Right hindlimb (tissue), 1 donor: Measurements from ENCODE around the gene LDLR.
"Not testable (repeated sequence)": the region's sequence is repeated elsewhere in the genome, so short reads cannot be mapped to it uniquely, and the experiment has no call there.

ENCODE experiments used
- DNase-seq: peaks from one replicate; pipeline ENCODE4 v3.0.0-alpha.2; 2018

Gene LDLR

DNA sequence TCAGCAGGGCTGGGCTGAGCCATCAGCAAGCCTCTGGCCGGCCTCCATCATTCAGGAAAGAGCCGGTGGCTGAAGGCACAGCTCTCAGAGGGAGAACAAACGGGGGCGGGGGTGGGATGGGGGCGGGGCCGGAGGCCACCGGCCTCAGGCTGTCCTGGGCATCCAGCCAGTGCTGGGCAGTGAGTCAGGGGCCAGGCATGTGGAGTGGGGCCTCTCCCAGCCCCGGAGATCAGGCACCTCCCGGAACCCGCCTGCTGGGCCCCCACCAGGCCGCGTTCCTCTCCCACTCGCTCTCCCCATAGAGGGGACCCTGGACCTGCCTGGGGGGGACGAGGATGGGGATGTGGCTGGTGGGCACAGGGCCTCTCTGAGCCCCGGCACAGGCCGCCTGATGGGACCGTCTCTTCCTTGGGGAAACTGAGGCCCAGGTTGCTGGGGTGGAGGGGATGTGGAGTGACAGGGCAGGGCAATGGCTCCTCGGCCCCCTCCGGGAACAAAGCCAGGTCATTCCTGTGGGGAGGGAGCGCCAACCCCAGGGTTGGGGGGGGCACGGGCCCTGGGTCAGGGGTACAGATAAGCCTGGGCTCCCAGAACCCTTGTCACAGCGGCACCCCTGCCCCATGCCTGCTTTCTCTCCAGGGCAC lies 53.4 kb downstream of the LDLR start:
- peak; percentile 96 for DNase-seq

DNA sequence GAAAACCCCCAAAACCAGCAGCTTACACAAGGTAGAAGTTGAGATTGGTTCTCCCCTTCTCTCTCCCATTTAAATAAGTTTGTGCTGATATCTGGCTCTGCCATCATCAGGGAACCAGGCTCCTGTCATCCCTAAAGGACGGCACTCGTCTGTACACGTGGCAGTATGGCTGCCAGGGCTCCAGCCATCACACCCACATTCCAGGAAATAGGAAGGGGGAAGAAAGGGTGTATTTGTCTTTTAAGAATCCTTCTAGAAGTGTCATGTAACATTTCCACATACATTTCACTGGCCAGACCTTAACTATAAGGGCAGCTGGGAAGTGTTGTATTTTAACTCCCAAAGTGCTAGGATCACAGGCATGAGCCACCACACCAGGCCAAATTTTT lies 56.3 kb downstream of the LDLR start:
- no peak for DNase-seq

DNA sequence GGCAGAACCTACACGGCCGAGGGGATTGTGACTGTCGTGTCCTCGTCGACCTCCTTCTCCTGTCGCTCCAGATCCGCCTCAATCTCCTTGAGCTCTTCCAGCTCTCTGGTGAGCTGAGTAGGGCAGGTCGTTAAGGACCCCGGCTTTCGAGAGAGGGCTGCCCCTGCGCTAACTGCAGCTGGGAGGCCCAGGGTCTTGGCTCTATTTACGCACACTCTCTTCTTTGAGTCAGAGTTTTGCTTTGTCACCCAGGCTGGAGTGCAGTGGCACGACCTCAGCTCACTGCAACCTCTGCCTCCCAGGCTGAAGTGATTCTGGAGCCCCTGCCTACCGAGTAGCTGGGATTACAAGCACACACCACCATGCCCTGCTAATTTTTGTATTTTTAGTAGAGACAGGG lies 58.7 kb downstream of the LDLR start:
- DNase-seq: no peak

DNA sequence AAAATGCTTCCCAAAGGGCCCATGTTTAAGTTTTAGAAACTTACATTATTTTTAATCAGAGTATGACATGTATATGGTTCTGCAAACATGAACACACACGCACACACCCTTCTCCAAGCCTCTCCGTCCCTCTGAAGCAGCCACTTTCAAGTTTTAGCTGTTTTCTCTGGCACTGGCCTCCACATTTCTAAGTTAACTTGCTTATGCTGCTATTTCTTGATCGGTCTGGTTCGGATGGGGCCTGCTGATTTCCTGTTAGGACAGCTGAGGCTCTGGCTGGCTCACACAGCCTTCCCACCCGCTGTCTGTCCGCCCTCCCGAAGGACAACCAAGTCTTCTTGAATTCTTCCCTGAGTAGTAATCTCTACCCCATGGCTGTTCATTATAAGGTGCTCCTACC lies 61.9 kb downstream of the LDLR start:
- DNase-seq: peak; percentile 82

DNA sequence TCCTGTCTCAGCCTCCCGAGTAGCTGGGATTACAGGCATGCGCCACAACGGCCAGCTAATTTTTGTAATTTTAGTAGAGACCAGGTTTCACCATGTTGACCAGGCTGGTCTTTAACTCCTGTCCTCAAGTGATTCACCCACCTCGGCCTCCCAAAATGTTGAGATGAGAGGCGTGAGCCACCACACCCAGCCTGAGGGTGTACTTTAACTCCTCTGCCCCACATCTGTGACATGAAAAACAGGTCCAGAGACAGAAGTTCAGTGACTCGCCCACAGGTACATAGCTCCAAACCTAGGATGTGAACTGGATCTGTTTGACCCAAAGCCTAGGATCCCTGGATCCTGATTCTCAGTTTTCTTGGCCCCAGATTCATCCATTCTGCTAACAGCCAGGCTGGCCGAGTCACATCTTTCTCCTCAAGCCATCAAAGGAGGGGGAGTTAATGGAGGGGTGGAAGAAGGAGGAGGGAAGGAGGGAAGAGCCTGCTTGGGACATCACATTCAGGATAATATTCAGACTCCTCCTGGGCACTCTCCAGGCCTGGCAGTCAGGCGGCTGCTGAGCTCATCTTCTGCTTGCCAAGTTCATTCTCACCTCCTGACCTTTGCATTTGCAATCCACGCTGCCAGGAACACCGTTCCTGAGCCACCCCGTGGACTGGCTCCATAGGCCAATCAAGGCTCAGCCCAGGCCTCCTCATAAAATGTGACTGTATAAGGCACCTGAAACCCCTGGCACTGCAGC lies 63.2 kb downstream of the LDLR start:
- peak; percentile 49 for DNase-seq

DNA sequence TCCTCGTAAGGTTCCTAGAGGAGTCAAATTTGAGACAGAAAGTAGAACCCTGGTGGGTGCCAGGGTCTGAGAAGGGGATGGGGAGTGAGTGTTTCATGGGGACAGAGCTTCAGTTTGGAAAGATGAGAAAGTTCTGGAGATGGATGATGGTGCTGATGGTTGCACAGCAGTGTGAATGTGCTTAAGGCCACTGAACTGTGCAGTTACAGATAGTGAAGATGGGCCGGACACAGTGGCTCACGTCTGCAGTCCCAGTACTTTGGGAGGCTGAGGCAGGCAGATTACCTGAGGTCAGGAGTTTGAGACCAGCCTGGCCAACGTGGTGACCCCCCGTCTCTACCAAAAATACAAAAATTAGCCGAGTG lies 65.4 kb downstream of the LDLR start:
- DNase-seq: no peak

DNA sequence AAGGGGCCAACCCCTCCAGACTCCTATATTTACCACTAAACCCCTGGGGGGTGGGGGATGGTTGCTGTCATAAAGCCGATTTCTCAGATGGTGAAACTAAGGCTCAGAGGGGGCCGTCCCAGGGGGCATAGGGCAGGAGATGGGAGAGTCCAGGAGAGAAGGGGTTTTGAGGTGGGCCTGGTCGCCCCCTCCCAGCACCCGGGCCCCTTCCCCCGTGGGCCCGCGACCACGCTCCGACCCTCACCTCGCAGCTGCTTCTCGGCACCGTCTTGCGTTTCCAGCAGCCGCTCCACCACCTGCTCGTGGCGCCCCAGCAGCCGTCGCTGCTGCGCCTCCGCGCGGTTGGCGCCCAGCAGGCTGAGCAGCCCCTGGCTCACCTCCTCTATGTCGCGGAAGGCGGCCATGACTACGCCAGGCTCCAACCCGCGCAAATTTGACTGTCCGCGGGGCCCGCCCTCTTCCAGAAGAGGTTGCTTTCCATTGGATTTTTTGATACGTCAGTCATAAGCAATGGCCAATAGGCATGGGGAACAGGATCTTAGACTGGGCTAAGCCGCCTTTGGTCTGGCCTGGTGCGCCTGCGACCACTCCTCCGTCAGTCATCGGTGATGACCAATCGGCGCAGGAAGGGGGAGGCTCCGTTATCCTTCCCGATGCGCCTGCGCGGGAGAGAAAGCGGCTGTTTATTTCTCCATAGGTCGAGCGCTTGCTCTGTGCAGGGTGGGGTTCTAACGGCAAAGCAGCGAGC lies 66.3 kb downstream of the LDLR start, which contains the start of gene SPC24:
Gene SPC24 (minus strand): TSS at position 410 of the 748 bp plus-strand sequence. CDS start 6 bp downstream, at position 404.
- DNase-seq: peak; percentile 99

DNA sequence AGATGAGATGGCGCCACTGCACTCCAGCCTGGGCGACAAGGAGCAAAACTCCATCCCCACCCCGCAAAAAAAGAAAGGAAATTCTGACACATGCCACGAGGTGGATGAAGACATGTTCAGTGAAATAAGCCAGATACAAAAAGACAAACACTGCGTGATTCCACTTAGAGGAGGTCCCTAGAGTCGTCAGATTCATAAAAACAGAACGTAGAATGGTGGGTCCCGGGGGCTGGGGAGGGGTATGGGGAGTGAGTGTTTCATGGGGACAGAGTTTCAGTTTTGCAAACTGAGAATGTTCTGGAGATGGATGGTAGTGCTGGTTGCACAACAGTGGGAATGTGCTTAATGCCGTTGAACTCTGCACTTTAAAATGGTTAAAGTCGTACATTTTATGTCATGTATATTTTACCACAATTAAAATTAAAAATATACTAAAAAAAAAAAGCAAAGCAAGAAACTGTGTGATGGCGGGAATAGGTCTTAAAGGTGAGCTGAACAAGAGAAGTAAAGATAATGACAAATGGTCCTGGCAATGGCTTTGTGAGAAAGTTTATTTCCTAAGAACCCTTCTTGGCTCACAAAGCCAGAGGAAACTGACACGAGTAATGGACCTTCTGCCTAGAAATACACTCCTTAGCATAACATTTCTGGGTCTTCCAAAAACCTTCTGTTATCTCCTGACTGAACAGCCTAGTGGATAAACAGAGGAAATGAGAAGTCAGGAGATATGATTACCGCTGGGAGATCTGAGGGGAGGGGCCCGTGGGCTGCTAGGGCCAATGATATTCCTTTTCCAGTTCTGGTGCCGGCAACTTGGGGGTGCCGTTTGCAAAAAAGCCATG lies 70.6 kb downstream of the LDLR start:
- no peak for DNase-seq

DNA sequence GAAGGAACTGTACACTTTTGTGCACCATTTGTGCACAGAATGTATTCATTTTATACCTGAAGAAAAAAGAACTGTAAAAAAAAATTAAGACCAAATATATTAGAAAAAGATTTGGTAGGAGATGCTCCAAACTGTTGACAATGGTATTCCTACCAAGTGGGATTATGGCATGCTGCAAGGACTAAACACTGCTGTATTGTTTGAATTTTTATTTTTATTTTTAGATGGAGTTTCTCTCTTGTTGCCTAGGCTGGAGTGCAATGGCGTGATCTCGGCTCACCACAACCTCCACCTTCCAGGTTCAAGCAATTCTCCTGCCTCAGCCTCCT lies 71.1 kb downstream of the LDLR start:
- not testable (repeated sequence) for DNase-seq

DNA sequence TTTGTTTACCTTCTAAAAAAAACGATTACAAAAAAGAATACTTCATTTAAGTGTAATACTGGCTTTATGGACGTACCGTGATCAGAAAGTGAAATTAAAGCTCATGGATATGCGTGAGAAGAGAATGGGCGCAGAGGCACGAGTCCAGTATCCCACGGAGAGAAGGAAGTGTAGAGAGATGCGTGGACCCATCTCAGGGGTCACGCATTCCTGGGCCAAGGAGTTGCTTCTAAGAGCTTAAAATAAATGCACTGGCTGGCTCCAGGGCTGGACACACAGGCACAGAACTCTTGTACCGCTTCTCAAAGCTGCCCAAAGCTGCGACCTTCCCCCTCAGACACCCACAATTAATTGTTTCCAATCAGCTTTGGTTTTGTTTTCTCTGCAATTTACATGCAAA lies 75.0 kb downstream of the LDLR start:
- DNase-seq: no peak

DNA sequence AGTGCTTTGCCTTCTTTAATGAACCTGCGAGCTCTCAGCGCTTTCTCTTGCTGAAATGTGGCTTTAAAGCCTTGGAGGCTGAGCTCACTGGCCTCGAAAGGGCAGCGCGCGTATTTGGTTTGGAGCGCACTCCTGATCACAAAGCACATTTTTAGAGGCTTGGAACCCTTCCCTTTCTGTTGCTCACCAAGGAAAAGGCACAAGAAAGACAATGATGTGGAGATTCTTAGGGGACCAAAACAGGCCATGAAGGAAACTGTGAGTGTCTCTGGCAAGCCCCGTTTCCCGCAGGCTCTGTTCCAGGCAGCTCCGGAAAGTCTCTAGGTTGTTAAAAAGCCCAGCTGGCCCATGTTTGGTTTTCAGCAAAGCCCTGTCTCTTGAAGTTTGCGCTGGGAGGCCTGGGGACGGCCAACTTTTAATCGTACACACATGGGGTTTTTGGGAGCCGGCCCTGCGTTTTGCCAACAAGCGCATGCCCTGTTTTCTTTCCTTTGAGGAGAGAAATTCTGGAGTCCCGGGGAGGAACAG lies 75.7 kb downstream of the LDLR start:
- peak; percentile 95 for DNase-seq

DNA sequence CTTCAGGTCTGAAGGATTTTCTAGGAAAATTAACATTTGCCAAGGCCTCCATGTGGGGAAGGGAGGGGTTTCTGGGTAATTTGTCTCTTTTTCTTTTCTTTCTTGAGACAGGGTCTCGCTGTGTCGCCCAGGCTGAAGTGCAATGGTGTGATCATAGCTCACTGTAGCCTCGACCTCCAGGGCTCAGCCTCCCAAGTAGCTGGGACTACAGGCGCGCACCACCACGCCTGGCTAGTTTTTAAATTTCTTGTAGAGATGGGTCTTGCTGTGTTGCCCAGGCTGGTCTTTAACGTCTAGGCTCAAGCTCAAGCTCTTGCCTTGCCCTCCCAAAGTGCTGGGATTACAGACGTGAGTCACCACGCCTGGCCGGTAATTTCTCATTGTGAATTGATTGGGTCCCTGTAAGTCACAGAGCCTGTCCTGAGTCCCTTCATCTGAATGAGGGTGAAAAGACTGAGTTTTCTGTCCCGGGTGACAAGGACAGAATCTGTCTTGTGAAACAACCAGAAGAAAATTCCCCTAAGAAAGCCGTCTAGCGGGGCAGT lies 76.3 kb downstream of the LDLR start:
- no peak for DNase-seq

DNA sequence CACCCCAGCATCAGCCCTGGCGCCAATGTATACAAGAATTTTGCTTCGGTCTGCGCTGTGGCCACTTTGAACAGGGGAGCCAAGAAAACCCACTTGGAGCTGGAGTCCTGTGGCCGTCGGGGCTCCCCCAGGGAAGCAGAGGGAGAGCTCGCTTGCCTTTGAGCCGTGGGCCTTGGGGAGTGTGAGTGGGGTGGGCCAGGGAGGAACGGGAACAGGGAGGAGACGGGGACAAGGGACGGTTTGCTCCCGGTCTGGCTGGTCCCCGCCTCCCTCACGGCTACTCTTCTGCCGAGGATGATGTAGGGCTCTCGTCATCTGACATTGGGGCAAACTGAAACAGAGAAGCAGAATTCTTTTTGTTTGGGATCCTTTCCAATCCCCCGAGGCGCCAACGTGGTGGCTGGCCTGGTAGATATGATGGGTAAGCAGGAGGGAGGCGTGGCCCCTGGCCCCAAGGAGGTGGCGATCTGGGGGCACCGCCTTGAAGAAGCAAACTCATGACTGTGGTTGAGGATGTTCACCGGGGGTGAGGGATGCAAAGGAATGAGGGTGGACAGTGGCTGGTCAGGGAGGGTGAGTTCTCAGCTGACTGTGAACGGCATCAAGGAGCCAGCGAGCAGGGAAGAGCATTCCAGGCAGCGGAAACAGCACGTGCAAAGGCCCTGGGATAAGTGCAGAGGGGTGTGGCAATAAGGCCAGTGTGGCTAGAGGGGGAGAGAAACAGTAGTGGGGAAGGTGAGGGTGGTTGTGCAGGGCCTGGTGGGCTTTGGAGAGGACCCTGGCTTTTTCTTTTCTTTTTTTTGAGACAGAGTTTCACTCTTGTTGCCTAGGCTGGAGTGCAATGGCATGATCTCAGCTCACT lies 77.2 kb downstream of the LDLR start:
- peak; percentile 61 for DNase-seq

DNA sequence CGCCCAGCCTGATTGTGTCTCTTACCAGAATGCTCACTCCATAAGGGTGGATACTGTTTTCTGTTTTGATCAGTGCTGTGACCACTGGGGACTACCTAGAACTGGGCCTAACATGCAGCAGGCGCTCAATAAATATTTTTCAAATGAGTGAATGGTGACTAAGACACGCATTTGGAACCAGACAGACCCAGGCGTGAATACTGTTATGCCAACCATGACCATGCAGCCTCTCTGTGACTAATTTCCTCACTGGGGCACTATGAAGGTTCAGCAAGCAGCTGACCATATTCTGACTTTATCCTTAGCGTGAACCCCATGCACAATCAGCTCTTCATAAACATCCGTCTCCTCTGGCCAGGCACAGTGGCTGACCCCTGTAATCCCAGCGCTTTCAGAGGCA lies 79.3 kb downstream of the LDLR start:
- no peak for DNase-seq

DNA sequence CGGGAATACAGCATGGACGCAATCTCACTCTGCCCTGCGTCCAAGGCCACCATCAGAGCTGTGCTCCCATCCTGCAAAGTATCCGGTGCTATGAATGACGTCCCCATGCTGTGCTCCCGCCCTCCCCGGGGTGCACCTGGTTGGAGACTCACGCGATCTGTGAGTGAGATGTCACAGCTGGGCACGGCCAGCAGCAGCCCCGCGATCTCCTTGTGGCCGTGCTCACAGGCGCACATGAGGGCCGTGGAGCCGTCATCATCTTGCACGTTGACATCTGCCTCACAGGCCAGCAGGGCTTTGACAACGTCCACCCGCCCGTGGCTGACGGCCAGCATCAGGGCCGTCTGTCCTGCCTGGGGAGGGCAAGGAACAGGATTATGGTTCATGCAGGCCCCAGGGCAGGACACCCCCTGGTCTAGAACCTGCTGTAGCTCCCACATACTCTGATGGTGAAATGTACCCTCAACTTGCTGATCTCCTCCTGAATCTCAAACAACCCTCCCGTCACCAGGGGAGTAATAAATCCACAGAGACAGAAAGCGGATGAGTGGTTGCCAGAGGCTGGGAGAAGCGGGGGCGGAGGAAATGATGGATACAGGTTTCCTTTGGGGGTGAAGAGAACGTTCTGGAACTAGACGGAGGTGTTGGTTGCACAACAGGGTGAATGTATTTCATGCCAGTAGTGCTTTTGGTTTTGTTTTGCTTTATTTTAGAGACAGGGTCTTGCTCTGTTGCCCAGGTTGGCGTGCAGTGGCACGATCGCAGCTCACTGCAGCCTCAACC lies 80.8 kb downstream of the LDLR start:
- DNase-seq: no peak

DNA sequence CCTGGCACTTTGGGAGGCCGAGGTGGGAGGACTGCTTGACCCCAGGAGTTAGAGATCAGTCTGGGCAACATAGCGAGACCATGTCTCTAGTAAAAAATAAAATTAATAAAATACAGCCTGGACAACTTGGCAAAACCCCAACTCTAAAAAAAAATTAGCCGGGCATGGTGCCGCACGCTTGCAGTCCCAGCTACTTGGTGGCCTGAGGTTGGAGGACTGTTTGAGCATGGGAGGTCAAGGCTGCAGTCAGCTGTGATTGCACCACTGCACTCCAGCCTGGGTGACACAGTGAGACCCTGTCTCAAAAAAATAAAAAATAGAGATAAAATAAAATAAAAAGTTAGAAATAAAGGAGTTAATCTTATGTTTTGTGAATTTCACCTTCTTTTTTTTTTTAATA lies 81.9 kb downstream of the LDLR start:
- no peak for DNase-seq

DNA sequence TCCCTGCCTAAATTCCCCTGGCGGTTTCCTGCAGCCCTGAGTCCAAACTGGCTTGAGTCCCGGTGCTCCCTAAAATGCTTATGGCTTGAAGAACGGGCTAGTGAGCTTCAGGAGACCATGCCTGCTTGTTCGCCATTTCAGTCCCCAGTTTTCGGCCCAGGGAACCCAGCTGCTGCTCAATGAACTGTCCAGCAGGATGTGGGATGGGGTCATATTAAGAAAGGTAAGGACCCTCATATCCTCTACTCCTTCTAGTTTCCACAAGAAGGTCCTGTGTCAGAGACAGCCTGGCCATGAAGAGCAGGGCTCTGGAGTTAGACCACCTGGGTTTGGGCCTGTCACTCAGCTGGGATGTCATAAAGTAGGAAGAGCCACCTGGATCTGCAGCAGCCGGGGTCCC lies 83.3 kb downstream of the LDLR start:
- DNase-seq: no peak

DNA sequence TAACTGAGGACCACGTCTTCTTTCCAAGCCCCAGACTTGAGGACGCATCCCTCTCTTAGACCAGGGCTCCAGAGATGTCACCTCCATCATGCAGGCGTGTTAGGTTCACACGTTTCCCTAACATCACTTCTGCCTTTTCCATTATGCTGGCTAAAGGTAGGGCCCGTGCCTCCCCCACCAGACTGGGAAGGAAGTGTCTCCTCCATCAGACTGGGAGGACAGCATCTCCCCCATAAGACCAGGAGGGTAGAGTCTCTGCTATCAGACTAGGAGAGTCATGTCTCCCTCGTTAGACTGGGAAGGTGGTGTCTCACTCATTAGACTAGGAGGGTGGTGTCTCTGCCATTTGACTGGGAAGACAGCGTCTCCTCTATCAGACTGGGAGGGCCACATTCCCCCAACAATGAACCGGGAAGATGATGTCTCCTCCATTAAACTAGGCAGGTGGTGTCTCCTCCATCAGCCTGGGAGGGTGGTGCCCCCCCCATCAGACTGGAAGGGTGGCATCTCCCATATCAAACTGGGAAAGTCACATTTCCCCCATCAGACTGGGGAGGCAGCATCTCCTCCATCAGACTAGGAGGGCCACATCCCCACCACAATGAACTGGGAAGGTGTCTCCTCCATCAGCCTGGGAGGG lies 84.4 kb downstream of the LDLR start:
- no peak for DNase-seq

DNA sequence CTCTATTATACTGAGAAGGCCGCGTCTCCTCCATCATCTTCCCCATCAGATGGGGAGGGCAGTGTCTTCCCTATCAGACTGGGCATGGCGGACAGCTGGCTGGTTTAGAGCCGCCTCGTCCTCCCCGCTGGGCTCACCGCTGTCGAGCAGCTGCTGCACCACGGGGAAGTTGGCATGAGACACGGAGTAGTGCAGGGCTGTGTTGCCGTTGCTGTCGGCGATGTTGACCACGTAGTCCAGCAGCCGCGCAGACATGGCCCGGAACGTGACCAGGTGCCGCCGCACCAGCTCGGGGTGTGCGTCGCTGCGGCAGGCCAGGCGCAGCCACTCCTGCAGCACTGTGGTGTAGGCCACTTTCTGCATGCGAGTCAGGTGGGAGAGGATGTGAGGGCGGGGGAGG lies 85.1 kb downstream of the LDLR start:
- peak; percentile 53 for DNase-seq

DNA sequence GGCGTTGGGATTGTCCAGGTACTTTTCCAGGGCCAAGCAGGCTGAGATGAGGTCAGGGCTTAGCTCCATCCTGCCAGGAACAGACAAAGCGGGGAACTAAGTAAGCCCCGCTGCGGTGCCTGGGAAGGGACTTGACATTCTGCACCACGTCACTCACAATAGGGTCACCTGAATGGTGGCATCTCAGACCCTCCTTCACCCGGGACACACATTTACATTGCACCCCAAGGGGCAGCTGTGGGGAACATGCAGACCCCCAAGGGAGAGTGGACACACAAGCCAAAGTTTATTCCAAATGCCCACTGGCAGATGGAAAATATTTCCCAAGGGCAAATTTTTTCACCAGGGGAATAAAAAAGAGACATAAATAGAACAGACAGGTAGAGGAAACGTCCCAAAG lies 86.7 kb downstream of the LDLR start:
- DNase-seq: no peak
